AG04450 (cell line): ENCODE data around the gene EFEMP2. TPM values are rescaled to one million over a fixed set of nuclear protein-coding genes. Genes with fewer than 3 reads are reported as not detected.
A peak's percentile ranks its signal among the peaks of the same experiment; 100 is the strongest.

Source experiments
- CTCF ChIA-PET: fragments of 300-600, 350-600 bp; formaldehyde crosslinking; extraction: SDS; loops from one replicate; lab custom pipeline; 2022; ENCODE audit warnings: antibody characterized with exemption, inconsistent platforms; lab: Charles Lee
- POLR2A ChIA-PET: fragments of 350-600 bp; formaldehyde crosslinking; extraction: SDS; loops from one replicate; lab custom pipeline; 2021; ENCODE audit warnings: antibody characterized with exemption, inconsistent platforms; lab: Yijun Ruan, JAX
- DNase-seq: peaks from one replicate; pipeline ENCODE4 v3.0.0-alpha.2; 2011; ENCODE audit warnings: low read depth, low spot score
- H3K27ac ChIP-seq: one replicate; pipeline ENCODE4 v1.5.1; 2012; ENCODE audit warnings: low read depth, low read length, control low read depth
- H3K27me3 ChIP-seq: one replicate; pipeline ENCODE4 v1.6.0; 2012; ENCODE audit warnings: low read length; ENCODE audit not compliant: control insufficient read depth, insufficient read depth
- H3K4me3 ChIP-seq: 2 replicates; pipeline ENCODE4 v1.5.1; 2011; ENCODE audit warnings: mild to moderate bottlenecking, low read depth, low read length, control low read depth
- H3K9me3 ChIP-seq: 2 replicates; pipeline ENCODE4 v1.5.1; 2012; ENCODE audit warnings: low read length; ENCODE audit not compliant: control insufficient read depth, insufficient read depth
- CTCF ChIP-seq: IDR thresholded peaks from 2 replicates; pipeline ENCODE4 v1.5.1; 2011; ENCODE audit warnings: low read depth, low read length, control low read depth, inconsistent platforms
- polyA plus RNA-seq: library from polyadenylated mRNA; depleted of rRNA; stranded (reverse); fragments of >200 nt; gene quantifications from 2 replicates; pipeline ENCODE4 v1.2.3, GENCODE V29; 2011

The EFEMP2 gene
- polyA plus RNA-seq, 1 experiment = 190 TPM

- TF ChIP-seq CTCF = no peak
- H3K9me3 ChIP-seq = no peaks in the 10 kb centered on the region; the same call in 1 of the 2 replicates
- POLR2A ChIA-PET = interaction anchor here (0.6 to 6.7 kb wide), 9 partner anchors 9 to 285 kb away, joined by 3 to 153 read pairs (median 5); partner anchors contain the start of genes C11orf68, CCDC85B, CFL1 and FIBP
- H3K27ac ChIP-seq = peak overlapping the region; percentile 97
- CTCF ChIA-PET = interaction anchor here (1.4 to 5.1 kb wide), 4 partner anchors 10 to 40 kb away, joined by 4 to 34 read pairs (median 32); partner anchors contain the start of genes CCDC85B and FIBP
- DNase-seq = no peak
- no peaks in the 10 kb centered on the region for H3K27me3 ChIP-seq
- peak overlapping the region; percentile 96 for H3K4me3 ChIP-seq
These were observed 26.9 kb upstream of the EFEMP2 start for GRCh38 chr11:65899356-65900124.

GRCh38 chr11:65898656-65899355 is 26.2 kb upstream of the EFEMP2 start:
- ChIA-PET CTCF (interaction anchor here (1.0 to 5.1 kb wide), 7 partner anchors 10 to 124 kb away, joined by 3 to 34 read pairs (median 4); partner anchors contain the start of genes CCDC85B and FIBP), POLR2A (interaction anchor here (0.6 to 6.7 kb wide), 8 partner anchors 9 to 284 kb away, joined by 3 to 153 read pairs (median 6); partner anchors contain the start of genes CCDC85B and FIBP)
- Histone ChIP-seq H3K27me3 (no peaks in the 10 kb centered on the region), H3K9me3 (no peaks in the 10 kb centered on the region; the same call in 1 of the 2 replicates), H3K4me3 (peak overlapping the region; percentile 96), H3K27ac (peak overlapping the region; percentile 97)
- DNase-seq = no peak
- TF ChIP-seq CTCF = no peak

- POLR2A ChIA-PET = interaction anchor here (0.7 to 6.7 kb wide), 5 partner anchors 7 to 50 kb away, joined by 4 to 153 read pairs (median 6); partner anchors contain the start of genes C11orf68, CCDC85B and FIBP
- Histone ChIP-seq H3K27ac (peak overlapping the region; percentile 68), H3K9me3 (no peaks in the 10 kb centered on the region; the same call in 1 of the 2 replicates), H3K4me3 (peak overlapping the region; percentile 96), H3K27me3 (no peaks in the 10 kb centered on the region)
- CTCF ChIA-PET = interaction anchor here (0.5 to 5.1 kb wide), 3 partner anchors 8 to 159 kb away, joined by 4 to 34 read pairs (median 33); partner anchors contain the start of genes CCDC85B and FIBP
- no peak for TF ChIP-seq CTCF
- no peak for DNase-seq
These were observed 24.4 kb upstream of the EFEMP2 start for GRCh38 chr11:65897020-65897471.

- CTCF ChIA-PET = interaction anchor here (0.5 to 5.1 kb wide), 3 partner anchors 7 to 160 kb away, joined by 4 to 34 read pairs (median 33); partner anchors contain the start of genes CCDC85B and FIBP
- Histone ChIP-seq H3K4me3 (peak overlapping the region; percentile 96), H3K9me3 (no peaks in the 10 kb centered on the region; the same call in 1 of the 2 replicates), H3K27ac (peak overlapping the region; percentile 68), H3K27me3 (no peaks in the 10 kb centered on the region)
- POLR2A ChIA-PET = interaction anchor here (1.0 to 1.6 kb wide), 3 partner anchors 20 to 37 kb away, joined by 4 to 6 read pairs (median 4); partner anchors contain the start of gene C11orf68
- no peak for DNase-seq
- TF ChIP-seq CTCF = no peak
These were observed 23.7 kb upstream of the EFEMP2 start for GRCh38 chr11:65896034-65896999.
